HepG2 (cell line): ENCODE results near the gene AK4.

Experiments used
- CTCF ChIP-seq: sonication (generic); formaldehyde crosslinking; IDR thresholded peaks from 2 replicates; pipeline ENCODE4 v1.5.0; 2020; ENCODE audit warnings: mild to moderate bottlenecking, missing genetic modification reagents, moderate library complexity
- ESRRA ChIP-seq: sonication (generic); formaldehyde crosslinking; IDR thresholded peaks from 2 replicates; pipeline ENCODE4 v1.5.1; 2020; ENCODE audit warnings: mild to moderate bottlenecking, low read depth, missing genetic modification reagents
- KLF16 ChIP-seq, 2 experiments: sonication (generic) in 1 of 2; formaldehyde crosslinking in 1 of 2; IDR thresholded peaks; 2 replicates each; pipeline versions ENCODE4 v1.6.1 to v1.8.0; 2016 to 2023; ENCODE audit warnings: missing genetic modification reagents in 2 of 2, missing compliant biosample characterization in 1 of 2
- REST ChIP-seq, 2 experiments: IDR thresholded peaks; 2 replicates each; pipeline ENCODE4 v1.6.1; 2011 to 2012; ENCODE audit warnings: low read length in 2 of 2, borderline replicate concordance in 1 of 2, low read depth in 1 of 2, mild to moderate bottlenecking in 1 of 2, moderate library complexity in 1 of 2
- SRF ChIP-seq: IDR thresholded peaks from 2 replicates; pipeline ENCODE4 v1.6.1; 2011; ENCODE audit warnings: mild to moderate bottlenecking, low read depth, low read length, moderate library complexity
- TCF7L2 ChIP-seq: IDR thresholded peaks from 2 replicates; pipeline ENCODE4 v1.6.1; 2011; ENCODE audit warnings: mild to moderate bottlenecking, low read depth, low read length, moderate library complexity
- ZNF12 ChIP-seq: sonication (generic); formaldehyde crosslinking; IDR thresholded peaks from 2 replicates; pipeline ENCODE4 v1.5.0; 2020; ENCODE audit warnings: missing genetic modification reagents
- ZNF296 ChIP-seq: sonication (generic); formaldehyde crosslinking; conservative IDR thresholded peaks from 2 replicates; pipeline ENCODE4 v1.5.0; 2020; ENCODE audit warnings: mild to moderate bottlenecking, missing genetic modification reagents

- TF ChIP-seq CTCF (CRISPR knock-in tag) (no peak), SRF (no peak), KLF16 (CRISPR knock-in tag; IDR thresholded peaks at IDR 0.05) (no peak), ZNF296 (CRISPR knock-in tag) (no peak), TCF7L2 (no peak), REST (IDR thresholded peaks at IDR 0.05; ENCODE audit: borderline replicate concordance in 1 of 2, low read depth in 1 of 2, low read length in 2 of 2) (no peak), ZNF12 (CRISPR knock-in tag) (no peak), ESRRA (CRISPR knock-in tag) (no peak)
These were observed 42.4 kb upstream of the AK4 start for GRCh38 chr1:65105596-65105995.
